Smooth muscle cell (in vitro differentiated cells): ENCODE results near the gene VAV3. TPM values are rescaled to one million over a fixed set of nuclear protein-coding genes. Genes with fewer than 3 reads are reported as not detected.

ENCODE experiments used
- DNase-seq: peaks from one replicate; lab custom pipeline; 2025; ENCODE audit not compliant: unreplicated experiment; lab: John Stamatoyannopoulos, UW
- H2AFZ ChIP-seq: fragments of 200-600 bp; sonication (generic); 2 replicates; pipeline ENCODE4 v1.6.0; 2016; ENCODE audit warnings: antibody characterized with exemption, low read depth, mild to moderate bottlenecking
- H3F3A ChIP-seq: fragments of 200-600 bp; sonication (generic); 2 replicates; pipeline ENCODE4 v1.6.0; 2017; ENCODE audit warnings: antibody characterized with exemption, low read depth
- H3K27ac ChIP-seq: fragments of 200-600 bp; sonication (generic); 2 replicates; pipeline ENCODE4 v1.5.1; 2016; ENCODE audit warnings: low read depth, mild to moderate bottlenecking
- H3K27me3 ChIP-seq: fragments of 200-600 bp; sonication (generic); 2 replicates; pipeline ENCODE4 v1.6.1; 2016; ENCODE audit warnings: low read depth, mild to moderate bottlenecking
- H3K36me3 ChIP-seq: fragments of 200-600 bp; sonication (generic); 2 replicates; pipeline ENCODE4 v1.5.1; 2016; ENCODE audit warnings: low read depth
- H3K4me1 ChIP-seq: fragments of 200-600 bp; sonication (generic); 2 replicates; pipeline ENCODE4 v1.5.1; 2016; ENCODE audit warnings: low read depth
- H3K4me2 ChIP-seq: fragments of 200-600 bp; sonication (generic); 2 replicates; pipeline ENCODE4 v1.6.0; 2016; ENCODE audit warnings: mild to moderate bottlenecking
- H3K4me3 ChIP-seq: fragments of 200-600 bp; sonication (generic); 2 replicates; pipeline ENCODE4 v1.5.1; 2016; ENCODE audit warnings: mild to moderate bottlenecking
- H3K79me2 ChIP-seq: fragments of 200-600 bp; sonication (generic); 2 replicates; pipeline ENCODE4 v1.6.0; 2016; ENCODE audit warnings: low read depth, mild to moderate bottlenecking
- H3K9ac ChIP-seq: fragments of 200-600 bp; sonication (generic); 2 replicates; pipeline ENCODE4 v1.6.0; 2016; ENCODE audit warnings: low read depth
- H3K9me3 ChIP-seq: fragments of 200-600 bp; sonication (generic); replicated peaks from 2 replicates; pipeline ENCODE4 v1.5.1; 2016; ENCODE audit warnings: low read depth
- H4K20me1 ChIP-seq: fragments of 200-600 bp; sonication (generic); 2 replicates; pipeline ENCODE4 v1.6.0; 2016; ENCODE audit warnings: low read depth
- WGBS: methylation state at CpG from one replicate; pipeline ENCODE4 v1.1.7; 2016; ENCODE audit warnings: low lambda C conversion rate; 5-methylcytosine and 5-hydroxymethylcytosine counted together
- polyA plus RNA-seq: library from polyadenylated mRNA; unstranded; fragments of >200 nt; fragmentation: Nextera tagmentation; extraction: Ambion mirVana; gene quantifications from 2 replicates; pipeline ENCODE4 v1.2.1, GENCODE V29; 2016
- total RNA-seq: library from RNA; depleted of rRNA; stranded (reverse); fragments of >200 nt; gene quantifications from 2 replicates; pipeline ENCODE4 v1.2.3, GENCODE V29; 2014
- TF ChIP-seq, protein P1 (sequence below): fragments of 200-600 bp; sonication (generic); IDR thresholded peaks from 2 replicates; pipeline ENCODE4 v1.5.1; 2017; ENCODE audit warnings: borderline replicate concordance, mild to moderate bottlenecking, antibody characterized with exemption; ENCODE audit not compliant: insufficient read depth, poor library complexity, severe bottlenecking

VAV3 gene
- total and polyA plus RNA-seq, 2 experiments from 2014 or later = 0.62 to 10.1 TPM

DNA sequence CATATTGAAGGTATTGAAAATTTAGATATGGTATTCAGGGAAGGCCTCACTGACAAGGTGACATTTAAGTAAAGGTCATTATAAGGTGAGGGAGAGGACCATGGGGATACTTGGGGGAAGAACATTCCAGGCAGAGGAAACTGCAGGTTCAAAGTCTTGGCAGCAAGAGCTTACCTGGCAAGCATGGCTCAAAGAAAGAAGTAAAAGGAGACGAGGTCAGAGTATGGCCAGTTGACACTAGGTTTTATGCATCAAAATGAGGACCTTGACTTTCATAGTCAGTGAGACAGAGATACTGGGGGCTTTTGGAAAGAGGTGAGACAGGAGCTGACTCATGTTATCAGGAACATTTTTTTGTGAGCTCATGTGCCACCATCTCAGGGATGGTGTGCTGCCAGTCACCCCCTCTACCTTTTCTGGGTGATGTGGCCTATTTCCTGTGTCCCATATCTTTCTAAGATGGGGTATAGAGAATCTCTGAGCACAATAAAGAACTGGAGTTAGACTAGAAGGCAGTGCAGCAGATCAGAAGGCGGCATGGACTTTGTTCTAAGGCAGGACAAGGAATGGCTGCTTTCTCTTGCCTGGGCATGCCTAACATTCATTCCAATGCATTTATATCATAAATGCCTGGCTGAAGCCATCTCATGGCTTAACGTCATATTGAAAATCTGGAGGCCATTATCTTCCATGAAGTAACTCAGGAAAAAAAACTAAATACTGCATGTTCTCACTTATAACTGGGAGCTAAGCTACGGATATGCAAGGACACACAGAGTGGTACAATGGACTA, 417.4 kb downstream of the VAV3 start:
- no peaks in the 10 kb centered on the region for H3F3A ChIP-seq
- no peaks in the 10 kb centered on the region for H4K20me1 ChIP-seq
- no peaks in the 10 kb centered on the region for H3K4me1 ChIP-seq
- TF ChIP-seq, protein P1, sequence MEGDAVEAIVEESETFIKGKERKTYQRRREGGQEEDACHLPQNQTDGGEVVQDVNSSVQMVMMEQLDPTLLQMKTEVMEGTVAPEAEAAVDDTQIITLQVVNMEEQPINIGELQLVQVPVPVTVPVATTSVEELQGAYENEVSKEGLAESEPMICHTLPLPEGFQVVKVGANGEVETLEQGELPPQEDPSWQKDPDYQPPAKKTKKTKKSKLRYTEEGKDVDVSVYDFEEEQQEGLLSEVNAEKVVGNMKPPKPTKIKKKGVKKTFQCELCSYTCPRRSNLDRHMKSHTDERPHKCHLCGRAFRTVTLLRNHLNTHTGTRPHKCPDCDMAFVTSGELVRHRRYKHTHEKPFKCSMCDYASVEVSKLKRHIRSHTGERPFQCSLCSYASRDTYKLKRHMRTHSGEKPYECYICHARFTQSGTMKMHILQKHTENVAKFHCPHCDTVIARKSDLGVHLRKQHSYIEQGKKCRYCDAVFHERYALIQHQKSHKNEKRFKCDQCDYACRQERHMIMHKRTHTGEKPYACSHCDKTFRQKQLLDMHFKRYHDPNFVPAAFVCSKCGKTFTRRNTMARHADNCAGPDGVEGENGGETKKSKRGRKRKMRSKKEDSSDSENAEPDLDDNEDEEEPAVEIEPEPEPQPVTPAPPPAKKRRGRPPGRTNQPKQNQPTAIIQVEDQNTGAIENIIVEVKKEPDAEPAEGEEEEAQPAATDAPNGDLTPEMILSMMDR = no peak
- H3K79me2 ChIP-seq = no peaks in the 10 kb centered on the region
- no peak overlapping the region for H3K4me2 ChIP-seq
- no peaks in the 10 kb centered on the region for H3K27me3 ChIP-seq
- no peaks in the 10 kb centered on the region for H3K36me3 ChIP-seq
- 81% methylated on average over 4 of the region's 4 CpGs for whole genome bisulfite sequencing
- no peak overlapping the region for H2AFZ ChIP-seq
- DNase-seq = no peak
- H3K9me3 ChIP-seq = no peaks in the 10 kb centered on the region
- H3K9ac ChIP-seq = no peak overlapping the region
- H3K4me3 ChIP-seq = no peak overlapping the region
- H3K27ac ChIP-seq = no peak overlapping the region

GRCh38 chr1:107546576-107546975, 418.4 kb downstream of the VAV3 start:
- Histone ChIP-seq H2AFZ (no peak overlapping the region), H3F3A (no peaks in the 10 kb centered on the region), H3K9me3 (no peaks in the 10 kb centered on the region), H3K4me3 (no peak overlapping the region), H3K4me2 (no peak overlapping the region), H3K27ac (no peak overlapping the region), H3K9ac (no peak overlapping the region), H4K20me1 (no peaks in the 10 kb centered on the region), H3K27me3 (no peaks in the 10 kb centered on the region), H3K4me1 (no peaks in the 10 kb centered on the region), H3K36me3 (no peaks in the 10 kb centered on the region), H3K79me2 (no peaks in the 10 kb centered on the region)
- TF ChIP-seq, protein P1 = no peak
- WGBS = 99% methylated on average over 4 of the region's 4 CpGs
- no peak for DNase-seq

DNA sequence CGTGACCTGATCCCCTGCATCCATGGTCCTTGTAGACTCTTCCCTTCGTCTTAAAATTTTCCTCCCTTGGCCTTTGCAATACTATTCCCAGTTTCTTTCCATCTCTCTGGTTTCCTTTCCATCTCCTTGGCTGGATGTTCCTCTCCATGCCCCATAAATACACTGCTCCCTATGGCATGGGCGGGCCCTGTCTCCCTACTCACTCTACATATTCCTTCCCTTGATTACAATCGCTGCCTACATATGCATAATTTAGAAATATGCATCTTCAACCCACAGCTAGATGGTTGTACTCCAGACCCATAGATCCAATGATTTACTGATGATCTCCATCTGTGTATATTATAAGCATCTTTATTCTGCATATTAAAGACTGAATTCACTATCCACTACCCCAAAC, 419.1 kb downstream of the VAV3 start:
- no peak overlapping the region for H3K4me3 ChIP-seq
- H3K79me2 ChIP-seq = no peaks in the 10 kb centered on the region
- H3K9ac ChIP-seq = no peak overlapping the region
- no peak overlapping the region for H2AFZ ChIP-seq
- DNase-seq = no peak
- H3K36me3 ChIP-seq = no peaks in the 10 kb centered on the region
- H4K20me1 ChIP-seq = no peaks in the 10 kb centered on the region
- WGBS = 95% methylated on average over 4 of the region's 4 CpGs
- no peaks in the 10 kb centered on the region for H3K27me3 ChIP-seq
- no peaks in the 10 kb centered on the region for H3F3A ChIP-seq
- H3K9me3 ChIP-seq = no peaks in the 10 kb centered on the region
- TF ChIP-seq, protein P1 = no peak
- H3K27ac ChIP-seq = no peak overlapping the region
- no peak overlapping the region for H3K4me2 ChIP-seq
- H3K4me1 ChIP-seq = no peaks in the 10 kb centered on the region
